H4 (cell line): Measurements from ENCODE around the gene KLHL35. TPM values are rescaled to one million over a fixed set of nuclear protein-coding genes. Genes with fewer than 3 reads are reported as not detected.
"Not testable (repeated sequence)": the region's sequence is repeated elsewhere in the genome, so short reads cannot be mapped to it uniquely, and the experiment has no call there.

Experiments
- DNase-seq: peaks from one replicate; pipeline ENCODE4 v3.0.0-alpha.2; 2015; ENCODE audit warnings: low spot score
- total RNA-seq: library from RNA; depleted of rRNA; stranded (reverse); fragments of >200 nt; shearing (Covaris generic); gene quantifications from 2 replicates; pipeline ENCODE4 v1.2.3, GENCODE V29; 2014

The KLHL35 gene
- total RNA-seq, 1 experiment from 2014 or later = not detected

- DNase-seq = no peak
Measured at GRCh38 chr11:75423721-75424120, 9.3 kb downstream of the KLHL35 start.

- no peak for DNase-seq
Measured at GRCh38 chr11:75422248-75423231, 10.5 kb downstream of the KLHL35 start.

GRCh38 chr11:75421902-75422247, 11.1 kb downstream of the KLHL35 start:
- DNase-seq = no peak

- no peak for DNase-seq
Measured at GRCh38 chr11:75421035-75421602, 11.9 kb downstream of the KLHL35 start.

- DNase-seq = no peak
Measured at GRCh38 chr11:75420224-75421034, 12.6 kb downstream of the KLHL35 start.

- DNase-seq = no peak
Measured at GRCh38 chr11:75413864-75414263, 19.1 kb downstream of the KLHL35 start.

- DNase-seq = not testable (repeated sequence)
Measured at GRCh38 chr11:75413146-75413545, 19.9 kb downstream of the KLHL35 start.

- DNase-seq = not testable (repeated sequence)
Measured at GRCh38 chr11:75409971-75410370, 23.0 kb downstream of the KLHL35 start.

- DNase-seq = no peak
Measured at GRCh38 chr11:75408957-75409219, 24.1 kb downstream of the KLHL35 start.

- DNase-seq = no peak
Measured at GRCh38 chr11:75406338-75406777, 26.6 kb downstream of the KLHL35 start.

GRCh38 chr11:75403983-75404658, 28.9 kb downstream of the KLHL35 start:
- DNase-seq = no peak

- no peak for DNase-seq
Measured at GRCh38 chr11:75403037-75403436, 30.0 kb downstream of the KLHL35 start.

- DNase-seq = no peak
Measured at GRCh38 chr11:75402002-75402773, 30.8 kb downstream of the KLHL35 start.

GRCh38 chr11:75400146-75400865, 32.7 kb downstream of the KLHL35 start:
- DNase-seq = no peak

GRCh38 chr11:75399344-75400145, 33.5 kb downstream of the KLHL35 start, which contains the start of gene RPS3:
RPS3 (plus strand) TSS chr11:75399518; CDS start chr11:75399548, 30 bp downstream.
- DNase-seq = peak; percentile 94

- no peak for DNase-seq
Measured at GRCh38 chr11:75398906-75399305, 34.1 kb downstream of the KLHL35 start.

- no peak for DNase-seq
Measured at GRCh38 chr11:75394085-75394840, 38.7 kb downstream of the KLHL35 start.

- DNase-seq = no peak
Measured at GRCh38 chr11:75389925-75390324, 43.1 kb downstream of the KLHL35 start.

GRCh38 chr11:75389276-75389605, 43.8 kb downstream of the KLHL35 start:
- DNase-seq = peak; percentile 26
